Mesenchymal stem cell (in vitro differentiated cells and primary cell): ENCODE results near the gene TIGD3.

Experiments
- DNase-seq: peaks from one replicate; pipeline ENCODE4 v3.0.0-alpha.2; 2013
- H2AFZ ChIP-seq: one replicate; pipeline ENCODE4 v1.6.1; 2013; ENCODE audit warnings: low read depth, mild to moderate bottlenecking, control low read depth, inconsistent platforms, low read length, moderate library complexity
- H2AK5ac ChIP-seq: 2 replicates; pipeline ENCODE4 v1.6.1; 2013; ENCODE audit warnings: low read length, moderate library complexity, mild to moderate bottlenecking, inconsistent platforms; ENCODE audit not compliant: severe bottlenecking
- H2BK120ac ChIP-seq: one replicate; pipeline ENCODE4 v1.6.1; 2013; ENCODE audit warnings: low read depth, mild to moderate bottlenecking, inconsistent platforms, low read length, moderate library complexity
- H2BK12ac ChIP-seq, 2 experiments: one replicate each; pipeline ENCODE4 v1.6.1; 2013; ENCODE audit warnings: inconsistent platforms in 2 of 2, low read length in 2 of 2, mild to moderate bottlenecking in 2 of 2, moderate library complexity in 2 of 2, control low read depth in 1 of 2
- H2BK15ac ChIP-seq: one replicate; pipeline ENCODE4 v1.6.1; 2013; ENCODE audit warnings: mild to moderate bottlenecking, low read depth, inconsistent platforms; ENCODE audit not compliant: poor library complexity, severe bottlenecking
- H2BK5ac ChIP-seq: 2 replicates; pipeline ENCODE4 v1.6.1; 2013; ENCODE audit warnings: low read depth, mild to moderate bottlenecking, low read length, control low read depth, inconsistent platforms; ENCODE audit not compliant: poor library complexity, severe bottlenecking
- H3K14ac ChIP-seq, 2 experiments: one replicate each; pipeline ENCODE4 v1.6.1; 2013; ENCODE audit warnings: inconsistent platforms in 2 of 2, low read length in 2 of 2, control low read depth in 1 of 2, mild to moderate bottlenecking in 1 of 2, moderate library complexity in 1 of 2
- H3K18ac ChIP-seq, 2 experiments: one replicate each; pipeline ENCODE4 v1.6.1; 2013; ENCODE audit warnings: inconsistent platforms in 2 of 2, low read length in 2 of 2, control low read depth in 1 of 2, low read depth in 1 of 2, mild to moderate bottlenecking in 1 of 2
- H3K23ac ChIP-seq, 2 experiments: one replicate each; pipeline ENCODE4 v1.6.1; 2013; ENCODE audit warnings: inconsistent platforms in 2 of 2, low read length in 2 of 2, mild to moderate bottlenecking in 2 of 2, moderate library complexity in 2 of 2, control low read depth in 1 of 2
- H3K27ac ChIP-seq: 2 replicates; pipeline ENCODE4 v1.5.1; 2013; ENCODE audit warnings: mild to moderate bottlenecking, moderate library complexity, low read length, control low read depth, inconsistent platforms; ENCODE audit not compliant: poor library complexity, severe bottlenecking
- H3K27me3 ChIP-seq, 2 experiments: 2 replicates each; pipeline versions ENCODE4 v1.6.1 to v1.7.0; 2013; ENCODE audit warnings: low read length in 2 of 2, mild to moderate bottlenecking in 2 of 2, moderate library complexity in 2 of 2, control low read depth in 1 of 2, inconsistent platforms in 1 of 2; ENCODE audit not compliant: control insufficient read depth in 1 of 2, insufficient read depth in 1 of 2
- H3K36me3 ChIP-seq, 2 experiments: 2 replicates each; pipeline versions ENCODE4 v1.6.1 to v1.7.0; 2013; ENCODE audit warnings: low read length in 2 of 2, control low read depth in 1 of 2, inconsistent platforms in 1 of 2, low read depth in 1 of 2, mild to moderate bottlenecking in 1 of 2; ENCODE audit not compliant: insufficient read depth in 2 of 2, control insufficient read depth in 1 of 2
- H3K4ac ChIP-seq, 2 experiments: one replicate each; pipeline ENCODE4 v1.6.1; 2013; ENCODE audit warnings: inconsistent platforms in 2 of 2, low read length in 2 of 2, mild to moderate bottlenecking in 2 of 2, moderate library complexity in 2 of 2, control low read depth in 1 of 2, low read depth in 1 of 2
- H3K4me1 ChIP-seq: 2 replicates; pipeline ENCODE4 v1.6.1; 2013; ENCODE audit warnings: low read depth, low read length, control low read depth; ENCODE audit not compliant: control insufficient read depth, insufficient read depth
- H3K4me2 ChIP-seq: 2 replicates; pipeline ENCODE4 v1.6.1; 2013; ENCODE audit warnings: low read length, mild to moderate bottlenecking, inconsistent platforms; ENCODE audit not compliant: poor library complexity, severe bottlenecking
- H3K4me3 ChIP-seq, 2 experiments: 2 replicates each; pipeline versions ENCODE4 v1.5.1 to v1.7.0; 2013; ENCODE audit warnings: low read length in 2 of 2, mild to moderate bottlenecking in 2 of 2, control low read depth in 1 of 2, low read depth in 1 of 2; ENCODE audit not compliant: insufficient read depth in 1 of 2
- H3K79me1 ChIP-seq: replicated peaks from 2 replicates; pipeline ENCODE4 v1.6.1; 2013; ENCODE audit warnings: mild to moderate bottlenecking, control low read depth, low read length, inconsistent platforms; ENCODE audit not compliant: poor library complexity, severe bottlenecking
- H3K9ac ChIP-seq: 2 replicates; pipeline ENCODE4 v1.7.0; 2013; ENCODE audit warnings: mild to moderate bottlenecking, low read length, moderate library complexity
- H3K9me3 ChIP-seq: 2 replicates; pipeline ENCODE4 v1.7.0; 2013; ENCODE audit warnings: mild to moderate bottlenecking, low read length; ENCODE audit not compliant: control insufficient read depth
- H4K8ac ChIP-seq: one replicate; pipeline ENCODE4 v1.6.1; 2013; ENCODE audit warnings: inconsistent platforms, mild to moderate bottlenecking, low read length, moderate library complexity
- H4K91ac ChIP-seq: one replicate; pipeline ENCODE4 v1.6.1; 2013; ENCODE audit warnings: mild to moderate bottlenecking, low read length, inconsistent platforms
- WGBS: methylation state at CpG from one replicate; pipeline ENCODE4 v1.1.7; 2013; ENCODE audit warnings: mixed read lengths; 5-methylcytosine and 5-hydroxymethylcytosine counted together

Gene TIGD3

DNA sequence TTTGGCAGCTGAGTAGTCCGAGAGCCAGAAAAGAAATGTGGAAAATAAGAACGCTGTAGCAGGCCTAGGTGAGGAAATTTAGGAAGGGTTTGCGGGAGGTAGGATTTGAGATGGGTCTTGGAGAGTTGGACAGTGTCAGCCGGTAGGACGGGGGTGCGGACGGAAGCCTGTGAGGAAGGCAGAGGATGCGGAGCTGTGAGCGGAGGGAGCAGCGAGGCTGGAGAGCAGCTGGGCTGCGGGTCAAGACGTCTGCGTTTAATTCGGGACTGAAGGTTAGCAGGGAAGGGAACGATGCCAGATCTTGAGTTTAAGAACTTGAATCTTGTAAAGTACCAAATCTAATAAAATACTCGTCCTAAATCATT is 669 bp upstream of the TIGD3 start:
- Histone ChIP-seq H3K23ac (no peak overlapping the region), H3K18ac (no peak overlapping the region), H3K27me3 (peaks cover 18 to 25% of the 10 kb centered on the region in 2 experiments), H2BK5ac (no peak overlapping the region), H3K14ac (no peak overlapping the region), H2BK15ac (no peak overlapping the region), H3K36me3 (peaks cover 35 to 45% of the 10 kb centered on the region in 2 experiments), H3K4me1 (peaks cover 16% of the 10 kb centered on the region), H2BK12ac (peak overlapping the region in 1 of 2 experiments; percentile 22), H3K4ac (no peak overlapping the region), H4K91ac (no peak overlapping the region), H3K27ac (peak overlapping the region; percentile 23), H3K9me3 (no peaks in the 10 kb centered on the region), H3K4me2 (peak overlapping the region; percentile 83), H3K4me3 (peak overlapping the region; percentile 60 to 75), H2AFZ (no peak overlapping the region), H2BK120ac (no peak overlapping the region), H3K9ac (peak overlapping the region; percentile 59), H2AK5ac (no peak overlapping the region), H4K8ac (no peak overlapping the region), H3K79me1 (peaks cover 5% of the 10 kb centered on the region)
- WGBS, result 42% methylated on average over 13 of the region's 16 CpGs
- DNase-seq, result no peak

DNA sequence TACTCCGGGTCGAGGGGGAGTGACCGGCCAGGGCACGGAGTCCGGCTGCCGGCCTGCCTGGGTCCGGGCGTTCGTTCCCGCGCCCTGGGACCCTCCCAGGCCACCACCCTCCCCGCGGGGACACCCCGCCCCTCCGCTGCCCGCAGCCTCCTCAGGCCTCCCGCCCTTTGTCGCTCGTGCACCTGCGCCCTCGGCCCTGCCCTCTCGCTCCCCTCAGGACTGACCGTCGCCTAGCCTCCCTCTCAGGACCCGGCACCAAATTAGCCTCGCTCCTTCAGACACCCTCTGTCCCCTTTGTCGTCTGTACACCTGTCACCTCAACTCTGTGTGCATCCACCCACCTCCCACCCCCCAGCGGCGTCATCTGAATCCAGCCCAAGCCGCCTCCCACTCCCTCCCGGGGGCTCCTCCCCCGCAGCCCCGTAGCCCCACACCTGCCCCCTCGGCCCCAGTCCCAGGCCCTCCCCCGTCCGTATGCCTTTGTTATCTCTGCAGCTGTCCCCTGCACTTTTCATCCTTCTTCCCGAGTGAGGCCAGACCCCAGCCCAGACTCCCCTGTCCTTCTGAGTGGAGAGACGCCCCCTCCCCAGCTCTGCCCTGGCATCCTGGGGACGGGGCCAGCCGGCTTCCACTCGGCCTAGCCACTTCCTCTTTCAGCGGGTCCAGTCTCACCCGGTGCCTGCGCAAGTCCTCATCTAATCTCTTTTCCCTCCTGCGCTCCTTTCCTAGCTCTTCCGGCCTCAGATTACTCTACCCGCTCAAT is 643 bp downstream of the TIGD3 start:
- peaks cover 2% of the 10 kb centered on the region for H3K79me1 ChIP-seq
- no peak overlapping the region for H3K4ac ChIP-seq
- H2AFZ ChIP-seq, result no peak overlapping the region
- peak overlapping the region; percentile 0 for H2BK15ac ChIP-seq
- peaks cover 16% of the 10 kb centered on the region for H3K4me1 ChIP-seq
- no peak overlapping the region for H3K27ac ChIP-seq
- peak overlapping the region; percentile 55 for H3K9ac ChIP-seq
- H3K36me3 ChIP-seq, result peaks cover 29 to 34% of the 10 kb centered on the region in 2 experiments
- H3K23ac ChIP-seq, result peak overlapping the region in 1 of 2 experiments; percentile 74
- no peak overlapping the region for H2BK120ac ChIP-seq
- no peaks in the 10 kb centered on the region for H3K9me3 ChIP-seq
- WGBS, result under 1% methylated on average over 47 of the region's 47 CpGs
- no peak overlapping the region for H4K91ac ChIP-seq
- H3K27me3 ChIP-seq, result peaks cover 21 to 25% of the 10 kb centered on the region in 2 experiments
- H4K8ac ChIP-seq, result no peak overlapping the region
- no peak overlapping the region for H2BK5ac ChIP-seq
- no peak overlapping the region for H3K14ac ChIP-seq
- DNase-seq, result no peak
- H3K4me2 ChIP-seq, result peak overlapping the region; percentile 58
- H3K4me3 ChIP-seq, result peak overlapping the region; percentile 72 to 77
- H2BK12ac ChIP-seq, result no peak overlapping the region
- no peak overlapping the region for H3K18ac ChIP-seq
- H2AK5ac ChIP-seq, result no peak overlapping the region

DNA sequence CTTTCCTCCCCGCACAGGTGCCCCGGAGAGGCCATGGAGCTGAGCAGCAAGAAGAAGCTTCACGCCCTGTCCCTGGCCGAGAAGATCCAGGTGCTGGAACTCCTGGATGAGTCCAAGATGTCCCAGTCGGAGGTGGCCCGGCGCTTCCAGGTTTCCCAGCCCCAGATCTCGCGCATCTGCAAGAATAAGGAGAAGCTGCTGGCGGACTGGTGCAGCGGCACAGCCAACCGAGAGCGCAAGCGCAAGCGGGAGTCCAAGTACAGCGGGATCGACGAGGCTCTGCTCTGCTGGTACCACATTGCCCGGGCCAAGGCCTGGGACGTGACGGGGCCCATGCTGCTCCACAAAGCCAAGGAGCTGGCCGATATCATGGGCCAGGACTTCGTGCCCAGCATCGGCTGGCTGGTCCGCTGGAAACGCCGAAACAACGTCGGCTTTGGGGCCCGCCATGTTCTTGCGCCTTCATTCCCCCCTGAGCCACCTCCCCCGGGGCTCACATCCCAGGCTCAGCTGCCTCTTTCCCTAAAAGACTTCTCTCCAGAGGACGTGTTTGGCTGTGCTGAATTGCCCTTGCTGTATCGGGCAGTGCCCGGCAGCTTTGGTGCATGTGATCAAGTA is 1.3 kb downstream of the TIGD3 start:
- WGBS, result 31% methylated on average over 35 of the region's 35 CpGs
- H3K4ac ChIP-seq, result no peak overlapping the region

DNA sequence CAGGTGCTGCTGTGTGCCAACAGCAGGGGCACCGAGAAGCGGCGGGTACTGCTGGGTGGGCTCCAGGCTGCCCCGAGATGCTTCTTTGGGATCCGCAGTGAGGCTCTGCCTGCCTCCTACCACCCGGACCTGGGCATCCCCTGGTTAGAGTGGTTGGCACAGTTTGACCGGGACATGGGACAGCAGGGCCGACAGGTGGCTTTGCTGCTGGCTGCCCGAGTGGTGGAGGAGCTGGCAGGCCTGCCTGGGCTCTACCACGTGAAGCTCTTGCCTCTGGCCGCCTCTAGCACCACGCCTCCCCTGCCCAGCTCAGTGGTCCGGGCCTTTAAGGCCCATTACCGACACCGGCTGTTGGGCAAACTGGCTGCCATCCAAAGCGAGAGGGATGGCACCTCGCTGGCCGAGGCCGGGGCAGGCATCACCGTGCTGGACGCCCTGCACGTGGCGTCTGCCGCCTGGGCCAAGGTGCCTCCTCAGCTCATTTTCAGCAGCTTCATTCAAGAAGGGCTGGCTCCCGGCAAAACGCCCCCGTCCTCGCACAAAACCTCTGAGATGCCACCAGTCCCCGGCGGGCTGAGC is 1.9 kb downstream of the TIGD3 start:
- no peak overlapping the region for H2BK12ac ChIP-seq
- H3K9ac ChIP-seq, result no peak overlapping the region
- H2BK5ac ChIP-seq, result no peak overlapping the region
- no peak overlapping the region for H3K4me2 ChIP-seq
- no peak overlapping the region for H4K8ac ChIP-seq
- H3K14ac ChIP-seq, result no peak overlapping the region
- H2AK5ac ChIP-seq, result no peak overlapping the region
- no peak overlapping the region for H3K23ac ChIP-seq
- H3K27ac ChIP-seq, result no peak overlapping the region
- H4K91ac ChIP-seq, result no peak overlapping the region
- peak overlapping the region in 1 of 2 experiments; percentile 77 for H3K4me3 ChIP-seq
- H3K4me1 ChIP-seq, result peaks cover 16% of the 10 kb centered on the region
- H3K36me3 ChIP-seq, result peaks cover 21% of the 10 kb centered on the region in 2 experiments
- H2BK15ac ChIP-seq, result no peak overlapping the region
- H2AFZ ChIP-seq, result no peak overlapping the region
- no peak for DNase-seq
- peaks cover 21 to 25% of the 10 kb centered on the region in 2 experiments for H3K27me3 ChIP-seq
- H3K4ac ChIP-seq, result no peak overlapping the region
- WGBS, result 88% methylated on average over 30 of the region's 30 CpGs
- H3K79me1 ChIP-seq, result peaks cover under 1% of the 10 kb centered on the region
- H3K9me3 ChIP-seq, result no peaks in the 10 kb centered on the region
- H3K18ac ChIP-seq, result no peak overlapping the region
- no peak overlapping the region for H2BK120ac ChIP-seq

More for the DNA sequence above, 1.3 kb downstream of the TIGD3 start:
- H2BK5ac ChIP-seq, result no peak overlapping the region
- peak overlapping the region; percentile 55 for H3K9ac ChIP-seq
- H3K36me3 ChIP-seq, result peaks cover 23 to 27% of the 10 kb centered on the region in 2 experiments
- H2AK5ac ChIP-seq, result no peak overlapping the region
- H3K4me2 ChIP-seq, result no peak overlapping the region
- peaks cover 16% of the 10 kb centered on the region for H3K4me1 ChIP-seq
- no peak overlapping the region for H2BK120ac ChIP-seq
- H3K18ac ChIP-seq, result no peak overlapping the region
- H2BK12ac ChIP-seq, result no peak overlapping the region
- H3K4me3 ChIP-seq, result peak overlapping the region in 1 of 2 experiments; percentile 77
- peaks cover 21 to 25% of the 10 kb centered on the region in 2 experiments for H3K27me3 ChIP-seq
- H3K14ac ChIP-seq, result no peak overlapping the region
- no peak overlapping the region for H4K8ac ChIP-seq
- H3K27ac ChIP-seq, result no peak overlapping the region
- no peak overlapping the region for H4K91ac ChIP-seq
- no peak overlapping the region for H2AFZ ChIP-seq
- peak; percentile 50 for DNase-seq
- peak overlapping the region in 1 of 2 experiments; percentile 74 for H3K23ac ChIP-seq
- H3K79me1 ChIP-seq, result peaks cover 2% of the 10 kb centered on the region
- H3K9me3 ChIP-seq, result no peaks in the 10 kb centered on the region
- no peak overlapping the region for H2BK15ac ChIP-seq
